HEK293T (cell line): ENCODE data around the gene LARGE1.

Experiments used
- ARNT ChIP-seq: fragments of 450-650 bp; IDR thresholded peaks from 2 replicates; pipeline ENCODE4 v1.6.1; 2017; ENCODE audit warnings: mild to moderate bottlenecking
- BHLHE40 ChIP-seq: fragments of 450-650 bp; IDR thresholded peaks from 2 replicates; pipeline ENCODE4 v1.6.1; 2016; ENCODE audit warnings: mild to moderate bottlenecking, moderate library complexity, borderline replicate concordance
- ELF4 ChIP-seq: fragments of 450-650 bp; IDR thresholded peaks from 2 replicates; pipeline ENCODE4 v1.6.1; 2017; ENCODE audit warnings: antibody characterized with exemption
- HDGF ChIP-seq: fragments of 450-650 bp; IDR thresholded peaks from 2 replicates; pipeline ENCODE4 v1.6.1; 2017; ENCODE audit warnings: antibody characterized with exemption, borderline replicate concordance
- L3MBTL2 ChIP-seq: fragments of 450-650 bp; conservative IDR thresholded peaks from 2 replicates; pipeline ENCODE4 v1.6.1; 2016; ENCODE audit warnings: mild to moderate bottlenecking
- LEF1 ChIP-seq: fragments of 450-650 bp; IDR thresholded peaks from 2 replicates; pipeline ENCODE4 v1.6.1; 2017; ENCODE audit warnings: mild to moderate bottlenecking, borderline replicate concordance
- NFRKB ChIP-seq: fragments of 450-650 bp; IDR thresholded peaks from 2 replicates; pipeline ENCODE4 v1.6.1; 2016; ENCODE audit warnings: mild to moderate bottlenecking, moderate library complexity
- SP1 ChIP-seq: fragments of 450-650 bp; IDR thresholded peaks from 2 replicates; pipeline ENCODE4 v1.6.1; 2017
- SUZ12 ChIP-seq: fragments of 450-650 bp; IDR thresholded peaks from 2 replicates; pipeline ENCODE4 v1.6.1; 2016; ENCODE audit warnings: mild to moderate bottlenecking
- TARDBP ChIP-seq: fragments of 450-650 bp; IDR thresholded peaks from 2 replicates; pipeline ENCODE4 v1.6.1; 2016
- ZNF384 ChIP-seq: fragments of 450-650 bp; IDR thresholded peaks from 2 replicates; pipeline ENCODE4 v1.6.1; 2016

DNA sequence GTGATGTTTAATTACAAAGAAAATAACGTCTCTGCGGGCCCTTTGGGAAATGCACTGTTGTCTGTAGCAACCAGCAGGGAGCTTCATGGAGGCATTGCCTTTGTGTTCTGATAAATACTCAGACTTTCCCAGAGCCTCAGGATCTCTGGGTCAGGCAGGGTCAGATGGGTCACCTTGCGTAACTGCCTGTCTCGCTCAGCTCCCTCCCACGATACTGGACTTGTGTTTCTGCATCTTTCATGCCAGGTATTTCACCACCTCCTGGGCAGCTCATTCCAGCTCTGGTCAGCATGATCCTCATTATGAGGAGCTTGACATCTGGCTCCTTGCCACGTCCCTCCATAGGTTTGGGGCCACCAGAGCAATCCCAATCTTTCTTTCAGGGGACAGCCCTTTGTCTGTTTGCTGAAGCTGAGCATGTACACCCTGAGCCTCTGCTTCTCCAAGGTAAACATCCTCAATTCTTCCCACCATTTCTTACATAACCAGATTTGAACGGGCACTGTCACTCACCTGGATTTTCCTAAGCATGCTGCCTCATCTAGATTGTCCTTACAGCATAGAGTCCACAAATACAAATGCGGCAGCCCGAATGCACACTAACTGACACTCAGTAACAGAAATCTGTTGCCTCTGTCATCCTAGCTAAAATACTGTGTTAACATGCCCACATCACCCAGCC is 162.3 kb downstream of the LARGE1 start:
- TF ChIP-seq L3MBTL2, result no peak
- TF ChIP-seq SP1, result no peak
- no peak for TF ChIP-seq ELF4
- no peak for TF ChIP-seq NFRKB
- TF ChIP-seq ARNT, result no peak
- TF ChIP-seq HDGF, result no peak
- TF ChIP-seq BHLHE40, result no peak
- no peak for TF ChIP-seq ZNF384
- TF ChIP-seq SUZ12, result no peak
- no peak for TF ChIP-seq LEF1
- no peak for TF ChIP-seq TARDBP
